Measurements from ENCODE around the gene SLC4A4.

The SLC4A4 gene

GRCh38 chr4:71426381-71427042 lies 87.7 kb downstream of the SLC4A4 start:
- H3K36me3 ChIP-seq (ENCODE audit: insufficient read depth, low read length), result no peaks in the 10 kb centered on the region
- no peak overlapping the region for H3K4me2 ChIP-seq (ENCODE audit: insufficient read depth, low read length)
- no peak overlapping the region for H3K27ac ChIP-seq (ENCODE audit: low read length)
- DNase-seq (no peak), ATAC-seq (ENCODE audit: insufficient read depth, low read depth) (no peak)
- H3K4me3 ChIP-seq (ENCODE audit: low read depth in 1 of 2, low read length in 2 of 2), result no peak overlapping the region
- no peaks in the 10 kb centered on the region for H3K4me1 ChIP-seq (ENCODE audit: insufficient read depth, low read length)
- no peaks in the 10 kb centered on the region for H3K79me2 ChIP-seq (ENCODE audit: insufficient read depth, low read length)
- no peak overlapping the region for H3K9ac ChIP-seq (ENCODE audit: low read depth, low read length)
- no peak overlapping the region for H2AFZ ChIP-seq (ENCODE audit: low read depth, low read length)
- TF ChIP-seq CTCF (IDR thresholded peaks at IDR 0.05; ENCODE audit: borderline replicate concordance, extremely low read depth, low read length, poor library complexity, severe bottlenecking), result no peak
- no peak for TF ChIP-seq EZH2 (IDR thresholded peaks at IDR 0.05; ENCODE audit: borderline replicate concordance, low read depth, low read length, severe bottlenecking)
- no peaks in the 10 kb centered on the region for H3K9me3 ChIP-seq (ENCODE audit: insufficient read depth, low read length, severe bottlenecking)
- no peaks in the 10 kb centered on the region for H3K27me3 ChIP-seq (ENCODE audit: insufficient read depth, low read length, poor library complexity)
- H4K20me1 ChIP-seq (ENCODE audit: insufficient read depth, low read length), result no peaks in the 10 kb centered on the region

- Histone ChIP-seq H3K9me3 (ENCODE audit: insufficient read depth, low read length, severe bottlenecking) (no peaks in the 10 kb centered on the region), H3K9ac (ENCODE audit: low read depth, low read length) (no peak overlapping the region), H3K4me1 (ENCODE audit: insufficient read depth, low read length) (no peaks in the 10 kb centered on the region), H4K20me1 (ENCODE audit: insufficient read depth, low read length) (no peaks in the 10 kb centered on the region), H3K27me3 (ENCODE audit: insufficient read depth, low read length, poor library complexity) (no peaks in the 10 kb centered on the region), H2AFZ (ENCODE audit: low read depth, low read length) (no peak overlapping the region), H3K4me2 (ENCODE audit: insufficient read depth, low read length) (no peak overlapping the region), H3K27ac (ENCODE audit: low read length) (no peak overlapping the region), H3K4me3 (ENCODE audit: low read depth in 1 of 2, low read length in 2 of 2) (no peak overlapping the region), H3K36me3 (ENCODE audit: insufficient read depth, low read length) (no peaks in the 10 kb centered on the region), H3K79me2 (ENCODE audit: insufficient read depth, low read length) (no peaks in the 10 kb centered on the region)
- ATAC-seq (ENCODE audit: insufficient read depth, low read depth), result no peak
- no peak for DNase-seq
- TF ChIP-seq CTCF (IDR thresholded peaks at IDR 0.05; ENCODE audit: borderline replicate concordance, extremely low read depth, low read length, poor library complexity, severe bottlenecking), result no peak
- no peak for TF ChIP-seq EZH2 (IDR thresholded peaks at IDR 0.05; ENCODE audit: borderline replicate concordance, low read depth, low read length, severe bottlenecking)
Observed at GRCh38 chr4:71429106-71429505, 90.3 kb downstream of the SLC4A4 start.

GRCh38 chr4:71429962-71430361 lies 91.1 kb downstream of the SLC4A4 start:
- Histone ChIP-seq H2AFZ (ENCODE audit: low read depth, low read length) (no peak overlapping the region), H3K4me3 (ENCODE audit: low read depth in 1 of 2, low read length in 2 of 2) (no peak overlapping the region), H3K4me1 (ENCODE audit: insufficient read depth, low read length) (no peaks in the 10 kb centered on the region), H3K36me3 (ENCODE audit: insufficient read depth, low read length) (no peaks in the 10 kb centered on the region), H3K9me3 (ENCODE audit: insufficient read depth, low read length, severe bottlenecking) (no peaks in the 10 kb centered on the region), H3K4me2 (ENCODE audit: insufficient read depth, low read length) (no peak overlapping the region), H3K9ac (ENCODE audit: low read depth, low read length) (no peak overlapping the region), H4K20me1 (ENCODE audit: insufficient read depth, low read length) (no peaks in the 10 kb centered on the region), H3K27me3 (ENCODE audit: insufficient read depth, low read length, poor library complexity) (no peaks in the 10 kb centered on the region), H3K79me2 (ENCODE audit: insufficient read depth, low read length) (no peaks in the 10 kb centered on the region), H3K27ac (ENCODE audit: low read length) (no peak overlapping the region)
- TF ChIP-seq EZH2 (IDR thresholded peaks at IDR 0.05; ENCODE audit: borderline replicate concordance, low read depth, low read length, severe bottlenecking), result no peak
- TF ChIP-seq CTCF (IDR thresholded peaks at IDR 0.05; ENCODE audit: borderline replicate concordance, extremely low read depth, low read length, poor library complexity, severe bottlenecking), result no peak
- DNase-seq (no peak), ATAC-seq (ENCODE audit: insufficient read depth, low read depth) (no peak)
